ENCODE measurements around the gene ADCY9. TPM values are rescaled to one million over a fixed set of nuclear protein-coding genes. Genes with fewer than 3 reads are reported as not detected.

Gene ADCY9
- total RNA-seq, 1 donor from 2014 or later = 30.4 TPM

GRCh38 chr16:4085405-4085970, 30.8 kb downstream of the ADCY9 start:
- Mint-ChIP-seq H3K27ac (ENCODE audit: unreplicated experiment) (no peak overlapping the region), H3K27me3 (ENCODE audit: unreplicated experiment) (peaks cover 8% of the 10 kb centered on the region)

DNA sequence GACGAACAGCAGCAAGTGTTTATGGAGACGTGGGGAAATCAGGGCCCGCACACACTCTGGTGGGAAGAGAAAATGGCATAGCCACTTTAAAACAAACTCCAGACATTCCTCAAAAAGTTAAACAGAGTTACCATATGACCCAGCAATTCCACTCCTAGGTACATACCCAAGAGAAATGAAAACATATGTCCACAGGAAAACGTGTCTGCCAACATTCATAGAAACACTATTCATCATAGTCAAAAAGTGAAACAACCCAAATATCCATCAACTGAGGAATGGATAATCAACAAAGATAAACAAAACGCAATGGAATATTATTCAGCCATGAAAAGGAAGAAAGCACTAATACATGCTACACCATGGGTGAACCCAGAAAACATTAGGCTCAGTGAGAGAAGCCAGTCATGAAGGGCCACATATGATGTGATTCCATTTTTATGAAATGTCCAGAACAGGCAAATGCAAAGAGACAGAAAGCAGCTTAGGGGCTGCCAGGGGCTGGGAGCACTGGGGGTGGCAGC, 32.8 kb downstream of the ADCY9 start:
- Mint-ChIP-seq H3K4me1 (ENCODE audit: low read depth, unreplicated experiment) (peaks cover 20% of the 10 kb centered on the region), H3K4me3 (ENCODE audit: unreplicated experiment) (no peak overlapping the region), H3K27ac (ENCODE audit: unreplicated experiment) (no peak overlapping the region), H3K36me3 (ENCODE audit: unreplicated experiment) (no peaks in the 10 kb centered on the region), H3K27me3 (ENCODE audit: unreplicated experiment) (peaks cover 8% of the 10 kb centered on the region), H3K9me3 (ENCODE audit: unreplicated experiment) (peaks cover 10% of the 10 kb centered on the region)
- TF ChIP-seq, protein P1, sequence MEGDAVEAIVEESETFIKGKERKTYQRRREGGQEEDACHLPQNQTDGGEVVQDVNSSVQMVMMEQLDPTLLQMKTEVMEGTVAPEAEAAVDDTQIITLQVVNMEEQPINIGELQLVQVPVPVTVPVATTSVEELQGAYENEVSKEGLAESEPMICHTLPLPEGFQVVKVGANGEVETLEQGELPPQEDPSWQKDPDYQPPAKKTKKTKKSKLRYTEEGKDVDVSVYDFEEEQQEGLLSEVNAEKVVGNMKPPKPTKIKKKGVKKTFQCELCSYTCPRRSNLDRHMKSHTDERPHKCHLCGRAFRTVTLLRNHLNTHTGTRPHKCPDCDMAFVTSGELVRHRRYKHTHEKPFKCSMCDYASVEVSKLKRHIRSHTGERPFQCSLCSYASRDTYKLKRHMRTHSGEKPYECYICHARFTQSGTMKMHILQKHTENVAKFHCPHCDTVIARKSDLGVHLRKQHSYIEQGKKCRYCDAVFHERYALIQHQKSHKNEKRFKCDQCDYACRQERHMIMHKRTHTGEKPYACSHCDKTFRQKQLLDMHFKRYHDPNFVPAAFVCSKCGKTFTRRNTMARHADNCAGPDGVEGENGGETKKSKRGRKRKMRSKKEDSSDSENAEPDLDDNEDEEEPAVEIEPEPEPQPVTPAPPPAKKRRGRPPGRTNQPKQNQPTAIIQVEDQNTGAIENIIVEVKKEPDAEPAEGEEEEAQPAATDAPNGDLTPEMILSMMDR (IDR thresholded peaks at IDR 0.05; ENCODE audit: partially characterized antibody, unreplicated experiment) = no peak
- DNase-seq = no peak

More at GRCh38 chr16:4085405-4085970, 30.8 kb downstream of the ADCY9 start:
- TF ChIP-seq, protein P1 (IDR thresholded peaks at IDR 0.05; ENCODE audit: partially characterized antibody, unreplicated experiment) = no peak
- DNase-seq = no peak
- Mint-ChIP-seq H3K4me1 (ENCODE audit: low read depth, unreplicated experiment) (peaks cover 24% of the 10 kb centered on the region), H3K4me3 (ENCODE audit: unreplicated experiment) (no peak overlapping the region), H3K36me3 (ENCODE audit: unreplicated experiment) (no peaks in the 10 kb centered on the region), H3K9me3 (ENCODE audit: unreplicated experiment) (peaks cover 10% of the 10 kb centered on the region)

DNA sequence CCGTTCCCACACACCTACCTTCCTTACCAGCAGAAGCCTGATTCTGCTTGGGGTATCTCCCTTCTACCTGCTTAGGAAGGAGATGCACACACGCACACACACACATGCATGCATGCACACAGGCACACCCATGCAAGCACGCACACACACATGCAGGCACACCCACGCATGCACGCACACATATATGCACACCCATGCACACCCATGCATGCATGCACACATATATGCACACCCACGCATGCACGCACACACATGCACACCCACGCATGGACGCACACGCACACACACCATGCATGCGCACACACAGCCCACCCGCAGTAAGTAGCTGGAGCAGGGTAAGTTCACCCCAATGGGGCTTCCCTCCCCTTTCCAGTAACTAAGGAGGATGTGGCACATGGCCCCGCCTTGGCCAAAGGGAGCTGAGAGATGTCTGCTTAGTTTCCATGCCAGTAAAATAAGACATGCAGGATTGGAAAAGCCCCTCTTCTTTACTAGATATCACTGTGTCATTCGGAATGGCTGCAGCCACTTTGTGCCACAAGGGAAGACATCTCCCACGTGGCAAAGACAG, 33.7 kb downstream of the ADCY9 start:
- H3K4me1 Mint-ChIP-seq (ENCODE audit: low read depth, unreplicated experiment) = peaks cover 20% of the 10 kb centered on the region
- H3K9me3 Mint-ChIP-seq (ENCODE audit: unreplicated experiment) = peaks cover 10% of the 10 kb centered on the region
- TF ChIP-seq, protein P1 (IDR thresholded peaks at IDR 0.05; ENCODE audit: partially characterized antibody, unreplicated experiment) = no peak
- DNase-seq = no peak
- peak overlapping the region; percentile 94 for H3K27ac Mint-ChIP-seq (ENCODE audit: unreplicated experiment)
- H3K36me3 Mint-ChIP-seq (ENCODE audit: unreplicated experiment) = no peaks in the 10 kb centered on the region
- peaks cover 8% of the 10 kb centered on the region for H3K27me3 Mint-ChIP-seq (ENCODE audit: unreplicated experiment)
- peak overlapping the region; percentile 25 for H3K4me3 Mint-ChIP-seq (ENCODE audit: unreplicated experiment)

DNA sequence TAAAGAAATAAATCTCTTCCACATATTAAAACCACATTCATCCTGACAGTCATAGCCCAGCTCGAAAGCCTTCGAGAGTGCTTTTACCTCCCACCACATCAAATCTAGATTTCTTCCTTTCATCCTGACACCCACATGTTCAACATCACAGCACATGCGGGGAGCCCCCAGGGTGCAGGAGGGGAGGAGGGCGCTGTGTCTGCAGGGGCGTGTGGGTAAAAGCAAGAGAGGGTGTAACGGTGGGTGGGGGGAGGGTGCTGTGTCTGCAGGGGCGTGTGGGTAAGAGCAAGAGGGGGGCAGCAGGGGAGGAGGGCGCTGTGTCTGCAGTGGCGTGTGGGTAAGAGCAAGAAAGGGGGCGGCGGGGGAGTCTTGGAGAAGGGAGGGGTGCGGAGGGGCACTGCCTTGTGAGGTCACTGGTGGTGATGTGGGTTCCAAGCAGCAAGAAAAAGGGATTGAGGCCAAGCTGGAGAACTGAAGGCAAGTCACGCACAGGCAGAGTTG, 34.7 kb downstream of the ADCY9 start:
- peak; percentile 34 for DNase-seq
- Mint-ChIP-seq H3K9me3 (ENCODE audit: unreplicated experiment) (peaks cover 10% of the 10 kb centered on the region), H3K36me3 (ENCODE audit: unreplicated experiment) (no peaks in the 10 kb centered on the region), H3K4me1 (ENCODE audit: low read depth, unreplicated experiment) (peaks cover 24% of the 10 kb centered on the region), H3K27me3 (ENCODE audit: unreplicated experiment) (peaks cover 10% of the 10 kb centered on the region), H3K27ac (ENCODE audit: unreplicated experiment) (peak overlapping the region; percentile 94), H3K4me3 (ENCODE audit: unreplicated experiment) (peak overlapping the region; percentile 63)
- TF ChIP-seq, protein P1 (IDR thresholded peaks at IDR 0.05; ENCODE audit: partially characterized antibody, unreplicated experiment) = no peak

GRCh38 chr16:4081047-4081446, 35.2 kb downstream of the ADCY9 start:
- H3K4me3 Mint-ChIP-seq (ENCODE audit: unreplicated experiment) = peak overlapping the region; percentile 63
- no peaks in the 10 kb centered on the region for H3K36me3 Mint-ChIP-seq (ENCODE audit: unreplicated experiment)
- H3K4me1 Mint-ChIP-seq (ENCODE audit: low read depth, unreplicated experiment) = peaks cover 24% of the 10 kb centered on the region
- H3K27me3 Mint-ChIP-seq (ENCODE audit: unreplicated experiment) = peaks cover 10% of the 10 kb centered on the region
- peak; percentile 74 for DNase-seq
- TF ChIP-seq, protein P1 (IDR thresholded peaks at IDR 0.05; ENCODE audit: partially characterized antibody, unreplicated experiment) = no peak
- peaks cover 10% of the 10 kb centered on the region for H3K9me3 Mint-ChIP-seq (ENCODE audit: unreplicated experiment)
- peak overlapping the region; percentile 94 for H3K27ac Mint-ChIP-seq (ENCODE audit: unreplicated experiment)
